ENCODE results near the gene LRRC75A.

The LRRC75A gene

GRCh38 chr17:16444258-16444886 is 47.6 kb downstream of the LRRC75A start:
- H3K79me2 ChIP-seq (ENCODE audit: control insufficient read depth, insufficient read depth, low read length, poor library complexity): peaks cover 4% of the 10 kb centered on the region

GRCh38 chr17:16443511-16444257 is 48.3 kb downstream of the LRRC75A start:
- peaks cover 51 to 77% of the 10 kb centered on the region in 2 experiments for H3K36me3 ChIP-seq (ENCODE audit: control insufficient read depth in 1 of 2, insufficient read depth in 2 of 2, low read length in 2 of 2)
- no peak overlapping the region for H3K23ac ChIP-seq (ENCODE audit: low read length)
- H3K4me2 ChIP-seq (ENCODE audit: low read length): no peak overlapping the region
- H3K4me1 ChIP-seq (ENCODE audit: control insufficient read depth in 1 of 2, insufficient read depth in 2 of 2, low read length in 2 of 2): peaks cover 7 to 10% of the 10 kb centered on the region in 2 experiments
- no peaks in the 10 kb centered on the region for H3K27me3 ChIP-seq (ENCODE audit: insufficient read depth, low read length)
- H3K18ac ChIP-seq (ENCODE audit: low read length): no peak overlapping the region
- no peak overlapping the region for H3K4ac ChIP-seq (ENCODE audit: low read depth, low read length)
- H3K79me2 ChIP-seq (ENCODE audit: control insufficient read depth, insufficient read depth, low read length, poor library complexity): peaks cover 10% of the 10 kb centered on the region
- WGBS (ENCODE audit: extremely low coverage, insufficient coverage, insufficient read length): no CpG with 5 or more reads among the region's 27 CpGs
- H4K91ac ChIP-seq (ENCODE audit: low read depth, low read length): no peak overlapping the region
- no peak overlapping the region for H4K8ac ChIP-seq (ENCODE audit: low read depth, low read length)
- H3K4me3 ChIP-seq (ENCODE audit: low read depth, low read length): no peak overlapping the region
- H2AK5ac ChIP-seq (ENCODE audit: low read length): no peak overlapping the region
- peaks cover 6% of the 10 kb centered on the region for H3K79me1 ChIP-seq (ENCODE audit: low read length)
- no peak overlapping the region for H4K12ac ChIP-seq (ENCODE audit: low read depth, low read length)
- peaks cover 2% of the 10 kb centered on the region for H3K9me3 ChIP-seq (ENCODE audit: insufficient read depth, low read depth, low read length)
- H3K27ac ChIP-seq (ENCODE audit: low read depth, low read length): no peak overlapping the region
- DNase-seq: no peak
- no peak overlapping the region for H2BK120ac ChIP-seq (ENCODE audit: insufficient read depth, low read length, poor library complexity)
- no peak overlapping the region for H2AFZ ChIP-seq (ENCODE audit: insufficient read depth, low read length, poor library complexity)
- H2BK12ac ChIP-seq (ENCODE audit: low read length): no peak overlapping the region
- H2BK5ac ChIP-seq (ENCODE audit: low read depth, low read length, poor library complexity): no peak overlapping the region
- no peak overlapping the region for H3K9ac ChIP-seq (ENCODE audit: low read length)
- no peak overlapping the region for H3K14ac ChIP-seq (ENCODE audit: low read length)

More at GRCh38 chr17:16444258-16444886, 47.6 kb downstream of the LRRC75A start:
- H3K79me1 ChIP-seq (ENCODE audit: low read length): peaks cover 1% of the 10 kb centered on the region
- WGBS (ENCODE audit: extremely low coverage, insufficient coverage, insufficient read length): no CpG with 5 or more reads among the region's 6 CpGs
- H3K18ac ChIP-seq (ENCODE audit: low read length): no peak overlapping the region
- no peak overlapping the region for H2BK120ac ChIP-seq (ENCODE audit: insufficient read depth, low read length, poor library complexity)
- H3K4ac ChIP-seq (ENCODE audit: low read depth, low read length): no peak overlapping the region
- H3K4me1 ChIP-seq (ENCODE audit: control insufficient read depth in 1 of 2, insufficient read depth in 2 of 2, low read length in 2 of 2): peaks cover 7 to 10% of the 10 kb centered on the region in 2 experiments
- no peak overlapping the region for H4K91ac ChIP-seq (ENCODE audit: low read depth, low read length)
- H4K12ac ChIP-seq (ENCODE audit: low read depth, low read length): no peak overlapping the region
- no peak overlapping the region for H3K9ac ChIP-seq (ENCODE audit: low read length)
- no peak overlapping the region for H2AFZ ChIP-seq (ENCODE audit: insufficient read depth, low read length, poor library complexity)
- H3K14ac ChIP-seq (ENCODE audit: low read length): no peak overlapping the region
- H2AK5ac ChIP-seq (ENCODE audit: low read length): no peak overlapping the region
- no peak overlapping the region for H3K27ac ChIP-seq (ENCODE audit: low read depth, low read length)
- no peak overlapping the region for H4K8ac ChIP-seq (ENCODE audit: low read depth, low read length)
- H3K23ac ChIP-seq (ENCODE audit: low read length): no peak overlapping the region
- H2BK12ac ChIP-seq (ENCODE audit: low read length): no peak overlapping the region
- H3K9me3 ChIP-seq (ENCODE audit: insufficient read depth, low read depth, low read length): peaks cover 2% of the 10 kb centered on the region
- no peak overlapping the region for H3K4me2 ChIP-seq (ENCODE audit: low read length)
- DNase-seq: no peak
- H3K36me3 ChIP-seq (ENCODE audit: control insufficient read depth in 1 of 2, insufficient read depth in 2 of 2, low read length in 2 of 2): peaks cover 55 to 84% of the 10 kb centered on the region in 2 experiments
- H3K27me3 ChIP-seq (ENCODE audit: insufficient read depth, low read length): no peaks in the 10 kb centered on the region
- no peak overlapping the region for H2BK5ac ChIP-seq (ENCODE audit: low read depth, low read length, poor library complexity)
- no peak overlapping the region for H3K4me3 ChIP-seq (ENCODE audit: low read depth, low read length)

- peaks cover 50 to 70% of the 10 kb centered on the region in 2 experiments for H3K36me3 ChIP-seq (ENCODE audit: control insufficient read depth in 1 of 2, insufficient read depth in 2 of 2, low read length in 2 of 2)
- no peak overlapping the region for H2BK12ac ChIP-seq (ENCODE audit: low read length)
- peaks cover 10% of the 10 kb centered on the region for H3K79me1 ChIP-seq (ENCODE audit: low read length)
- peaks cover 10% of the 10 kb centered on the region for H3K79me2 ChIP-seq (ENCODE audit: control insufficient read depth, insufficient read depth, low read length, poor library complexity)
- no peak overlapping the region for H3K23ac ChIP-seq (ENCODE audit: low read length)
- no peak overlapping the region for H2AK5ac ChIP-seq (ENCODE audit: low read length)
- no peak overlapping the region for H4K8ac ChIP-seq (ENCODE audit: low read depth, low read length)
- no peak overlapping the region for H3K4me2 ChIP-seq (ENCODE audit: low read length)
- H4K91ac ChIP-seq (ENCODE audit: low read depth, low read length): no peak overlapping the region
- H3K27ac ChIP-seq (ENCODE audit: low read depth, low read length): no peak overlapping the region
- no peak overlapping the region for H3K14ac ChIP-seq (ENCODE audit: low read length)
- H3K4me1 ChIP-seq (ENCODE audit: control insufficient read depth in 1 of 2, insufficient read depth in 2 of 2, low read length in 2 of 2): peaks cover 7 to 14% of the 10 kb centered on the region in 2 experiments
- no peak overlapping the region for H3K18ac ChIP-seq (ENCODE audit: low read length)
- H2BK120ac ChIP-seq (ENCODE audit: insufficient read depth, low read length, poor library complexity): no peak overlapping the region
- H2BK5ac ChIP-seq (ENCODE audit: low read depth, low read length, poor library complexity): no peak overlapping the region
- WGBS (ENCODE audit: extremely low coverage, insufficient coverage, insufficient read length): no CpG with 5 or more reads among the region's 7 CpGs
- peaks cover 2% of the 10 kb centered on the region for H3K9me3 ChIP-seq (ENCODE audit: insufficient read depth, low read depth, low read length)
- H3K9ac ChIP-seq (ENCODE audit: low read length): no peak overlapping the region
- H4K12ac ChIP-seq (ENCODE audit: low read depth, low read length): no peak overlapping the region
- H2AFZ ChIP-seq (ENCODE audit: insufficient read depth, low read length, poor library complexity): no peak overlapping the region
- H3K4me3 ChIP-seq (ENCODE audit: low read depth, low read length): no peak overlapping the region
- H3K4ac ChIP-seq (ENCODE audit: low read depth, low read length): no peak overlapping the region
- DNase-seq: no peak
- H3K27me3 ChIP-seq (ENCODE audit: insufficient read depth, low read length): no peaks in the 10 kb centered on the region
Observed at GRCh38 chr17:16442594-16443510, 49.1 kb downstream of the LRRC75A start.

DNA sequence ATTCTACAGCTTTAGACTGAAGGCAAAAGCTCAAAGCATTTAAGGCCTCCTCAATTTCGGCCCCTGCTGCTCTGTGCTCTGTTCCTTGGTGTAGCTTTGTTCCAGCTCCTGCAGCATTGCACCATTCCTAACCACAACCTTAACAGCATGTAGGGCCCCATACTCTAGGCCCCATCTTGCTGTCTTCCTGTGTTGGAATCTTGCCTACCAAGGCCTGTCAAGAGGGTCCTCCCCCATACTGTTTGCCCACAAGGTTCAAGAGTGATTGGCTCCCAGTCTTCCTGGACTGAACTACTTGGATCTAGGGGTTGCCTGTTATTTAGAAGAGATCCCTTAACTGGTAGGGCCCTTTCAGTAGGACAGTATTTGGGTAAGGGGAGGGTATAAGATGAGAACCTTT is 49.9 kb downstream of the LRRC75A start:
- H2AK5ac ChIP-seq (ENCODE audit: low read length): no peak overlapping the region
- H3K4me2 ChIP-seq (ENCODE audit: low read length): peak overlapping the region; percentile 5
- H2BK12ac ChIP-seq (ENCODE audit: low read length): no peak overlapping the region
- H3K4me1 ChIP-seq (ENCODE audit: control insufficient read depth in 1 of 2, insufficient read depth in 2 of 2, low read length in 2 of 2): peaks cover 7 to 14% of the 10 kb centered on the region in 2 experiments
- H3K27ac ChIP-seq (ENCODE audit: low read depth, low read length): no peak overlapping the region
- H3K79me2 ChIP-seq (ENCODE audit: control insufficient read depth, insufficient read depth, low read length, poor library complexity): peaks cover 10% of the 10 kb centered on the region
- H3K79me1 ChIP-seq (ENCODE audit: low read length): peaks cover 10% of the 10 kb centered on the region
- no peak overlapping the region for H2AFZ ChIP-seq (ENCODE audit: insufficient read depth, low read length, poor library complexity)
- DNase-seq: no peak
- no peak overlapping the region for H2BK5ac ChIP-seq (ENCODE audit: low read depth, low read length, poor library complexity)
- no peak overlapping the region for H3K18ac ChIP-seq (ENCODE audit: low read length)
- no peak overlapping the region for H3K23ac ChIP-seq (ENCODE audit: low read length)
- no peak overlapping the region for H2BK120ac ChIP-seq (ENCODE audit: insufficient read depth, low read length, poor library complexity)
- H4K12ac ChIP-seq (ENCODE audit: low read depth, low read length): no peak overlapping the region
- no peak overlapping the region for H3K4ac ChIP-seq (ENCODE audit: low read depth, low read length)
- no peak overlapping the region for H4K91ac ChIP-seq (ENCODE audit: low read depth, low read length)
- no peak overlapping the region for H4K8ac ChIP-seq (ENCODE audit: low read depth, low read length)
- peak overlapping the region; percentile 43 for H3K9ac ChIP-seq (ENCODE audit: low read length)
- peaks cover 2% of the 10 kb centered on the region for H3K9me3 ChIP-seq (ENCODE audit: insufficient read depth, low read depth, low read length)
- H3K4me3 ChIP-seq (ENCODE audit: low read depth, low read length): no peak overlapping the region
- WGBS (ENCODE audit: extremely low coverage, insufficient coverage, insufficient read length): no CpG with 5 or more reads among the region's 1 CpG
- H3K36me3 ChIP-seq (ENCODE audit: control insufficient read depth in 1 of 2, insufficient read depth in 2 of 2, low read length in 2 of 2): peaks cover 43 to 63% of the 10 kb centered on the region in 2 experiments
- no peak overlapping the region for H3K14ac ChIP-seq (ENCODE audit: low read length)
- no peaks in the 10 kb centered on the region for H3K27me3 ChIP-seq (ENCODE audit: insufficient read depth, low read length)

Measured in trophoblast cell (in vitro differentiated cells and primary cell).